Adipose tissue (tissue), 3 donors: ENCODE results near the gene IL6ST. TPM values are rescaled to one million over a fixed set of nuclear protein-coding genes. Genes with fewer than 3 reads are reported as not detected.
"Not testable (repeated sequence)": the region's sequence is repeated elsewhere in the genome, so short reads cannot be mapped to it uniquely, and the experiment has no call there.

Experiments
- H3K27ac ChIP-seq: one replicate; pipeline ENCODE4 v1.5.1; 2013; ENCODE audit warnings: low read depth, low read length
- WGBS, 3 donors: extraction: QIAGEN DNeasy Blood & Tissue Kit; methylation state at CpG; one replicate each; pipeline ENCODE4 v1.1.7; 2013; 5-methylcytosine and 5-hydroxymethylcytosine counted together
- polyA plus RNA-seq, 3 donors: library from polyadenylated mRNA; stranded (reverse); fragments of 200-250 nt; gene quantifications; one replicate each; pipeline ENCODE4 v1.2.3, GENCODE V29; 2013
- donor health status: healthy with polysubstance abuse.
- donor health status: Bipolar disorder and iron deficiency.
- donor health status: healthy.

The IL6ST gene
- polyA plus RNA-seq, 3 donors = 17.6 to 75.5 (median 61.9) TPM

DNA sequence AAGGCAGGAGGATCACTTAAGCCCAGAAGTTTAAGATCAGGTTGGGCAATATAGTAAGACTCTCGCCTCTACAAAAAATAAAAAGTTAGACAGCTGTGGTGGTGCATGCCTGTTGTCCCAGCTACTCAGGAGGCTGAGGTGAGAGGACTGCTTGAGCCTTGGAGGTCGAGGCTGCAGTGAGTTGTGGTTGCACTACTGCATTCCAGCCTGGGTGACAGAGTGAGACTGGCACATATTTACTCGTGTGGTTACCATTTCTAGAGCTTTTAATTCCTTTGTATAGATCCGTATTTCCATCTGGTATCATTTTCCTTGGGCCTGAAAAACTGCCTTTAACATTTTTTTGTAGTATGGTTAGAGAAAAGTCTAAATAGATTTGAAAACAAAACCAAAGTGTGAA is 7.8 kb downstream of the IL6ST start:
- H3K27ac ChIP-seq = no peak overlapping the region
- 84 to 94% (median 87%) methylated on average over 4 of the region's 4 CpGs for WGBS, 3 donors

DNA sequence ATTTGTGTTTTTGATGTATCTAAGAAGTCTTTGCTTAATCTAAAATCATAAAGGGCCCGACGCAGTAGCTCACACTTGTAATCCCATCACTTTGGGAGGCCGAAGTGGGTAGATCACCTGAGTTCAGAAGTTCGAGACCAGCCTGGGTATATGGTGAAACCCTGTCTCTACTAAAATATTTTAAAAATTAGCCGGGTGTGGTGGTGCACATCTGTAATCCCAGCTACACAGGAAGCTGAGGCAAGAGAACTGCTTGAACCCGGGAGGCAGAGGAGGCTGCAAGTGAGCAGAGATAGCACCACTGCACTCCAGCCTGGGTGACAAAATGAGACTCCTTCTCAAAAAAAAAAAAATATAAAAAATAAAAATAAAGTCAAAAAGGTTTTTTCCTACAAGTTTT is 9.6 kb downstream of the IL6ST start:
- no peak overlapping the region for H3K27ac ChIP-seq
- 88 to 93% (median 91%) methylated on average over 6 of the region's 6 CpGs for whole genome bisulfite sequencing, 3 donors

DNA sequence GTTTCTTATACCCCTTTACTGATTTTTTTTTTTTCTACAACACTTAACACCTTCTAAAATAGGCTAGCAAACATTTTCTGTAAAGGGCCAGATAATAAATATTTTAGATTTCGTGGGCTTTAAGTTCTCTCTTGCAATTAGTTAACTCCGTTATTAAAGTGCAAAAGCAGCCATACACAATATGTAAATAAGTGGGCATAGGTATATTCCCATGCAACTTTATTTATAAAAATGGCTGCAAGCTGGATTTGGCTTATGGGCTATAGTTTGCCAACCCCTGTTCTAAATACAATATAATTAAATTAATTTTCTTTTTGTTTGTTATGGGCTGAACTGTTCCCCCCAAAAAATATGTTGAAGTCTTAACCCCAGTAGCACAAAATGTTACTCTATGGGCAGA is 10.8 kb downstream of the IL6ST start:
- no peak overlapping the region for H3K27ac ChIP-seq
- WGBS, 3 donors = 88 to 96% (median 91%) methylated on average over 2 of the region's 2 CpGs

DNA sequence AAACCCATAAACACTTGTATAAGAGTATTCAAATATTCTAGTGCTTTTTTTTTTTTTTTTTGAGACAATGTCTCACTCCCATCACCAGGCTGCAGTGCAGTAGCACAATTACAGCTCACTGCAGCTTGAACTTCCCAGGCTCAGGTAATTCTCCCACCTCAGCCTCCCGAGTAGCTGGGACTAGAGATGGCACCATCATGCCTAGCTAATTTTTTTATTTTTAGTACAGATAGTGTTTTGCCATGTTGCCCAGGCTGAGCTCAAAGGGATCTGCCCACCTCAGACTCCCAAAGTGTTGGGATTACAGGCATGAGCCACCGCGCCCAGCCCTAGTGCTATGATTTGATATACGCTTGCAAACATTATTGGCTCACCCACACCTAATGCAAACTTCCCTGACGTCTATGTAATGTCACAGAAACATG is 11.8 kb downstream of the IL6ST start:
- H3K27ac ChIP-seq = no peak overlapping the region
- WGBS, 3 donors = 42 to 64% (median 55%) methylated on average over 5 of the region's 5 CpGs

DNA sequence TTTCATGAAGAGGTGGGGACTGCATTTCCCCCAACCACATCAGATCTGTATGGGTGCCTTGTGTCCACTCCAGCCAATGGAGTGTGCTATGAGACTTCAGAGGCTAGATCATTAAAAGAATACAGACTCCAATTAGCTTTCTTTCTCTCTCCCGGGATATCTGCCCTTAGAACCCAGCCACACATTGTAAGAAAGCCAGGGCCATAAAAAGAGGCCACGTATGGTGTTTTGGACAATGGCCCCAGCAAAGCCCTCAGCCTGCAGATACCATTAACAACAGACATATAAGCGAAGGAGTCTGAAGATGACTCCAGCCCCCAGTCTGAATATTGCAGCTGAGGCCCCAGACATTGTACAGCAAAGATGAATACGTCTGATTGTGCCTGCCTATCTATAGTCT is 21.5 kb downstream of the IL6ST start:
- 81 to 91% (median 91%) methylated on average over 4 of the region's 4 CpGs for WGBS, 3 donors
- no peak overlapping the region for H3K27ac ChIP-seq

DNA sequence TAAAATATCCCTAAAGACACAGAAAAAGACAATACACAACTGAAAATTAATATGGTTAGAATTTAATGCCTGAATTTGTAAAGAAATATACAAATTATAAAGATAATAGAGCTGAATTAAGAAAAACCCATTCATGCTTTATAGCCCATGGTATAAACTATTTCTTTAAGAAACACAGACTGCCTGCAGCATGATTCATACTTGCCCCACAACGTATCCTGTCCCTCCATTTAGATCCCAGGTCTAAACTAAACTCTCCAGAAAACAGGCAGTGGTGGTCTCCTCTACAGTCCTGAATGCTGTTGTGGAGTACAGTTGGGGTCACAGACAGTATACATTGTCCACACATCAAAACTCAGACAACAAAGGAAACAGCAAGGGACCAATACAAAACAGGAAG is 24.8 kb downstream of the IL6ST start:
- WGBS, 3 donors = 47 to 52% (median 52%) methylated on average over 1 of the region's 1 CpG

DNA sequence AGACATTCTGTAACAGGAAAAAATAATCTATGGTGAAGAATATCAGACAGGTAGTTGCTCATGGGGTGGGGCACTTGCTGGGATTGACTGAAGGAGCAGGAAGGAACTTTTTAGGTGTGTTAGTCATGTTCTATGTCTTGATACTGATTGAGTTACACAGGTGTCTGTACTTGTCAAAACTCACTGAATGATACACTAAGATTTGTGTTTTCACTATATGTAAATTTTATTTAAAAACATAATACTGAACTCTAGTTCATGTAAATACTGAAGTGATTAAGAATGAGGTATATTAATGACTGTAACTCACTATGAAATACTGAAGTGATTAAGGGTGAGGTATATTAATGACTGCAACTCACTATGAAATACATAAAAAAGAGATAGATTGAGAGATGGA is 28.5 kb downstream of the IL6ST start:
- H3K27ac ChIP-seq = no peak overlapping the region

More for the DNA sequence above, 24.8 kb downstream of the IL6ST start:
- H3K27ac ChIP-seq = no peak overlapping the region

DNA sequence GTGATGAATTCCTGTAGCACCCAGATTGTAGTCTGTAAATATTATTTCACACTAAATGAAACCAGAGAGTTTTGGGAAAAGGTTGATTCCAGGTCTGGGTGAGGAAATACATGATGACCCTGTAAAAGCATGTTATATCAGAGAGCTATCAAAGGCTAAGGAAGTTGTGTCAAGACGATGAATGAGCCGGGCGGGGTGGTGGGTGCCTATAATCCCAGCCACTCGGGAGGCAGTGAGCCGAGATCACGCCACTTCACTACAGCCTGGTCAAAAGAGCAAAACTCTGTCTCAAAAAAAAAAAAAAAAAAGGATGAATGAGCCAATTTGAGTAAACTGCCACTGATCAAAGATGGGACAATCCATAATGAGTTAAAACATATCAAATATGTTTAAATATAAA is 29.2 kb downstream of the IL6ST start:
- 76 to 78% (median 76%) methylated on average over 6 of the region's 6 CpGs for WGBS, 3 donors
- H3K27ac ChIP-seq = no peak overlapping the region

DNA sequence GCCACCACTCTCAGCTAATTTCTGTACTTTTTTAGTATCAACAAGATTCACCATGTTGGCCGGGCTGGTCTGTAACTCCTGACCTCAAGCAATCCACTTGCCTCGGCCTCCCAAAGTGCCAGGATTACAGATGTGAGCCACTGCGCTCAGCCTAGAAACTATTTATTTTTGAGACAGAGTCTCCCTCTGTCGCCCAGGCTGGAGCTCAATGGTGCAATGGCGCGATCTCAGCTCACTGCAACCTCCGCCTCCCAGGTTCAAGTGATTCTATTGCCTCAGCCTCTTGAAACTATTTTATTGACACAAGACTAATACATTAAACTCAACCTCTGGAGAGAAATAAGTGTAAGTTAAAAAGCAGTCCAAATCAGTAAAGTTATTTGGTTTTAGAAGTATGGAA is 34.0 kb downstream of the IL6ST start:
- H3K27ac ChIP-seq = no peak overlapping the region
- 98 to 99% (median 98%) methylated on average over 7 of the region's 7 CpGs for WGBS, 3 donors

DNA sequence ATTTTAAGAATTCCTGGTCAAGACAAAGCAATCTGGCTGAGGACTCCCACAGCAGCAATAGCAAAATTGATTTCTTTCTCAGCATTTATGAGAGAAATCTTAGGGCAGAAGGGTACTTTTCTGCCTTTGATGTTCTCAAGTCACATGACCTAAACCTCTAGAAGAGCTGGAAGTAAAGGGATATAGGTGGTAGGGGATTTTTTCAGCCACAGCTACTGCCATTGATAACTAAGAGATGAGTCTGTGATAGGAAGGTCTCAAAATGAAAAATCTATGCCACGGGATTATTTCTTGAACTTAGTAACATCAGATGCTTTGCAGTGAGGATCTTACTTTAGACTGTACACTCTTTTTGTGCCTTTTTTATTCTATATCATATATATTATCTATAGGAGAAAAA is 35.6 kb downstream of the IL6ST start:
- H3K27ac ChIP-seq = no peak overlapping the region
- WGBS, 3 donors = 88 to 95% (median 93%) methylated on average over 1 of the region's 1 CpG

DNA sequence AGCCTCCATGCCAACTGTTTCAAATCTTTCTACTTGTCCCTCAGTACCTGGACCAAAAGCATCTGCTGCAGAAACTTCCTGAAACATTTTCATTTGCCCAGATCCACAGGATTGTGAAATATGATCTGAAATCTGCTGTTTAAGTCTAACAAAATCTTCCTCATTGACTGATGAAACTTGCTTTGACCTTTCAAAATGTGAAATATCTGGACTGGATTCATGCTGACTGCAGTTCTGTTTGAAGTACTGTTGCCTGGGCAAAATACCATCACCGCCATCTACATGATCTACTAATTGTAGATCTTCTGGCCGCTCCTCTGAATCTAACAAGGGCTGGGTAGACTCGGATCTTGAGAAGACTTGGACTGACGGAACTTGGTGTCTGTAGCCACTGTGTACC is 53.6 kb downstream of the IL6ST start:
- WGBS, 3 donors = 93 to 94% (median 93%) methylated on average over 4 of the region's 4 CpGs
- H3K27ac ChIP-seq = not testable (repeated sequence)

DNA sequence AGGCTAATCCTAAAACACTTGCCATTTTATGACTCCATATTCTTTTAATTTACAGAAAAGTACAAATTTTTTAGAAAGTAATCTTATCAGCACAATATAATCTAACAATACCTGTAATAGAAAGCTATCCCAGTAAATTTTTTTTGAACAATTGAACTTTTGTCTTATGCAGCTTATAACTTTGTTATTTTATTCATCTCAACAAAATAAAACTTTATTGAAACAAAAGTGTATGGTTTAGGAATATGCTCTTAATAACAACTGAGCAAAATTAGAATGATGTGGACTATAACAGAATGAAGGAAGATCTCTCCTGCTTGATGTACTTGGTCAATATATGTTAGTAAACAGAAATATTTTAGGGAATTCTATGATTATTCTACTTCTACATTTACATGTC is 57.2 kb downstream of the IL6ST start:
- not testable (repeated sequence) for H3K27ac ChIP-seq

DNA sequence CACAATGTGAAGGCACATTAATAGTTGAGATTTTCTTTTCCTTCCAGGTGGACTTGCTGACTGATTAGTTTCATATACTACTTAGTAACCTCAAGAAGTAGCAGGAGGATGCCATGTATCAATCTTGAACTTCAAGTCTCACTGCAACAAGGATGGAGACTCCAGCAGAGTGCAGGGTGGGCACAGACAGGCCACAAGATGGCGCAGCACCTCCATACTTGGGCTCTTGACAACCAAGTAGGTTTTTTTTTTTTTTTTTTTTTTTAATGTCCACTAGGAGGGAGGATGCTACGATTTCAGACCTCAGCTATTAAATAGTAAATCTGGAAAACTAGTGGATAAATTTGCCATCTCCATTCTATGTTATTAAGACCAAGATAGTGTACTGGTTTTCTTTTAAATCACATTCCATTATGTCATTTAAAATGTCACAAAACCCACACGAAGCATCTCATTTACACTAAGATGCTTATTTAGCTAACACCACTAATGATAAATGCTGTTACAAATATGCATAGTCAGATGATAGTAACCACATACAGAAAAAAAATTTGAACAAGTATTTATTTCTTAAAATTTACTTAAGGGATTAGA is 58.6 kb downstream of the IL6ST start:
- H3K27ac ChIP-seq = no peak overlapping the region

DNA sequence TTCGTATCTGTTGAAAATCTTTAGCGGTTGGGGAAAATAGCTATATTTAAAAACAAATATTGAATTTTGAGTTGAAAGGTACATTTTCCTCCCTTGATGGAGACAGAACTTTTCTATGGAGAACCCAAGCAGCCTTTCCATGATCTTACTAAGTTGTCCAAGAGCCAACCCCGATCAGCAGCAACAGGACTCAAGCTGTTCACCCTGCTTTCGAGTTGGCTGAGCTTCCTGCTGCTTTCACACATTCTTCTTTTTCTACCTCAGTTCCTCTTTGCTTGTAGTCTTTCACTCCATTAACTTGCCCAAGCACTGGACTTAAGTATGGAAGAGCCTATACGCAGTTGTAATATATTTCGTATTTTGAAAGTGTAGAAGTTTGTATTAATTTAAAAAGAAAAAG is 59.4 kb downstream of the IL6ST start:
- WGBS, 3 donors = 88 to 93% (median 89%) methylated on average over 6 of the region's 6 CpGs
- no peak overlapping the region for H3K27ac ChIP-seq

More for the DNA sequence above, 58.6 kb downstream of the IL6ST start:
- WGBS, 3 donors = 30 to 32% (median 31%) methylated on average over 3 of the region's 3 CpGs

DNA sequence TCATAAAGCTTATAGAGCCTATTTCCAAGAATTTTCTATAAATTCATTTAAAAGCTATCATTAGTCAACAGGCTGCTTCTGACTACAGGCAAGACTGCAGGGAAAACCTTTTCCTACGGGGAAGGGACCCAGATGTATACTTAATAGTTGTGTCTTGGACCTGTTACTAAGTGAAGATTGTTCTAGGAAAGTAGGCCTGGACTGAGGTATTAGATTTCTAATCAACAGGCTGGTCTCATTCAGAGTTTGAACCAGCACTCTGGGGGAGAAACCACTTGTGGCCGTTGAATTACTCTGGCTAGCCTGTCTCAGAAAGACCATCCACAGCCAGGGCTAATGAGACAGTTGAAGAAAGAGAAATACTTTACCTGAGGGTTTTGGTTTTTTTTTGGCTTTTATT is 60.0 kb downstream of the IL6ST start:
- WGBS, 3 donors = 78 to 84% (median 79%) methylated on average over 2 of the region's 2 CpGs
- no peak overlapping the region for H3K27ac ChIP-seq

DNA sequence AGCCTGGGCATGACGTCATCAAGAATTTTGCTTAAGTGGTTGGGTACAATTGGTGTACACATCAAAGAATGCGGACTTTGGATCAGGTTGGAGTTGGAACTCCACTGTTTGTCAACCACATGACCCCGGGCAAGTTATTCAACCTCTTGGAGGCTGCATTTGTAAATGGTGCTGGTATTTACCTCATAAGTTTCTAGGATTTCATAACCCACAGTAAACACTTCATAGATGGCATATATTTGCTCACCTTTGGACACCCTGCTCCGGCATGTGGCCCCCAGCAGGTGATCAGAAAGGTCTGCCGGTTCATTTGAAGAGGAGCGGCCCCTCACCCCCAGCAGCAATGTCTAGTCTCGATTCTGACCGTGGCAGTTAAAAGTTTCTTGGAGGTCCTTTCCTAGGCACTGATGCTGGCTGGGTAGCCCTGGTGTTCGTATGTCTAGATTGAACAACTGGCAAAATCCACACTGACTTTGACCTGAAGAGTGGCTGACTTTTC is 60.6 kb downstream of the IL6ST start:
- WGBS, 3 donors = 58 to 93% (median 87%) methylated on average over 9 of the region's 9 CpGs
- no peak overlapping the region for H3K27ac ChIP-seq

DNA sequence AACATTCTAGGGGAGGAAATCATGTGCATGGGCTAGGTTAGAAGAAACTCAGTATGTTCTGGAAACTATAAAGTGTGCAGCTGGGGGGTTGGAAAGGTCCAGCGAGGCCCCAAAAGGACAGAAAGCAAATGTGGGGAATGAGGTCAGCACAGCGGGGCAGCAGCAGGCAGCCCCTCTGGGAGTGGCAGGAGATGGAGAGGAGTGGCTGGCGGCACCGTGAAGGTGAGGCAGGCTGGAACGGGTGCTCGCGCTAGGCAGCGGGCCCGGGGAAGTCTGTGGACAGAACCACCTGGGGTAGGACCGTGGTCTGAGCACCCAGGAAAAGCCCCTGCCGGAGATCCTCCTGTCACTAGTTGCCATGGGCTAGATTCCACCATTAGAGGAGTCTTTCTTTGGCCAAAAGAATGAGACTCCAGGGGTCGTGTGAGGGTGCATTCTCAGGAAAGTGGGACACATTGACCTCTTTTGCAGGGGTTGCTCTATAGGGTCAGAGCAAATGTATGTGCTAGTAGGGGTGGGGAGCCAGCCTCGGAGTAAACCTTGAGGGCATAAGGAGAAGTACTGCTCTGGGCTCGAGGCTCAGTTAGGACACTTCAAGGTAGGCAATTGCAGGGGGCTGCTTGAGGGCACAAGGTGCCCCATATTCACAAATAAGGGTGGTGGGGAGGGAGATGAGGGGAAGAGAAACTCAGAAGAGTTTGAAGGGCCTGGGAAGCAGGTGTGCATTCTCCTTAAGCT is 61.2 kb downstream of the IL6ST start:
- WGBS, 3 donors = 86 to 90% (median 88%) methylated on average over 14 of the region's 14 CpGs
- no peak overlapping the region for H3K27ac ChIP-seq

DNA sequence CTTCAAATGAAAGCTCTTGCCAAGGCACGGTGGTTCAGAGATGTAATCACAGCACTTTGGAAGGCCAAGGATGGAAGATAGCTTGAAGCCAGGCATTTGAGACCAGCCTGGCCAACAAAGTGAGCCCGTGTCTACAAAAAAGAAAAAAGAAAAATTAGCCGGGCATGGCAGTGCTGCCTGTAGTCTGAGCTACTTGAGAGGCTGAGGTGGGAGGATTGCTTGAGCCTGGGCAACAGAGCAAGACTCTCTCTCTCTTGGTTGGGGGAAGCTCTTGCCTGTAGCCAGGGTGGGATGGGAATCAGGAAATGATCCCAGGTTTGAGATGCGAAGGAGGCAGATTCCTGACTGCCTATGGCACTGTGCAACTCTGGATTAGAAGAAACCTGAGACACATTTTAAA is 62.1 kb downstream of the IL6ST start:
- WGBS, 3 donors = 82 to 92% (median 87%) methylated on average over 4 of the region's 4 CpGs
- no peak overlapping the region for H3K27ac ChIP-seq

DNA sequence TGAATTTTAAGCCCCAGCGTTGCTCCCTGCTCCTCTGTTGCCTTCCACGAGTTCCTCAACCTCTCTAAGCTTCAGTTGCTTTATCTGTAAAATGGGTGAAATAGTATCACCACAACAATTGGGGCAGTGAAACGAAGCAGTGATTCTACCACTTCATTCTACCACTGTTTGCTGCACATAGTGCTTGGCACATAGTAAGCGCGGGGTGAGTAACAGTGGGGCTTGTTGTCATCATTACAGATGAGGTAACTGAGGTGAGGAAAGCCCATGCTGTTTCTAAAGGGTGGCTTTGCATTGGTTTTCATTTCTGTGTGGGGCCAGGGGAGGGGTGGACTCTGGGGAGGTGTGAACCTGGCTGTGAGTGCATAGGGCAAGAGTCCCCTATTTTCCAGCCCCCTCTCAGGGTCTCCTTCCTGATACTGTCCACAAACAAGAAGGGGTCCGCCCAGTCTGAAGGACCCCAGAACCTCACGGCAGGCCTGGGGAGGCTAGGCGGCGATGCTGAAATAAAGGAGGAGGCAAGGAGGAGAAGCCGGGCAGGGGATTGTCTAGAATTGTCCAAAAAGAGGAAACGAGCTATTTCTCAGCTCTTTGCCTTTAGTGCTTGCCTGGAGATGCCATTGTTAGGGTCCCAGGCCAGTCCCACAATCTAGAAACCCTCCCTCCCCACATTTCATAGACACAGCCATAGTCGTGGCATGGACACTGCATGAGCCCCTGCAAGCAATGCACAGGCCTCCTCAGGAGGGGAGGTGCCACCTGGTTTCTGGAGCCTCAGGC is 65.6 kb downstream of the IL6ST start:
- 85 to 86% (median 86%) methylated on average over 12 of the region's 12 CpGs for WGBS, 3 donors
- H3K27ac ChIP-seq = no peak overlapping the region
